HG03196 (cell line): ENCODE data around the gene ARHGAP19.

ENCODE experiments used
- ATAC-seq: cut with Tn5 transposase; IDR thresholded peaks from one replicate; pipeline ENCODE4 v1.9.1; 2021; ENCODE audit not compliant: unreplicated experiment

ARHGAP19 gene

GRCh38 chr10:97292097-97292861 is at the start of gene ARHGAP19:
ARHGAP19 (minus strand) TSS chr10:97292637; CDS start chr10:97292627, 10 bp downstream.
- ATAC-seq: peak; percentile 93

DNA sequence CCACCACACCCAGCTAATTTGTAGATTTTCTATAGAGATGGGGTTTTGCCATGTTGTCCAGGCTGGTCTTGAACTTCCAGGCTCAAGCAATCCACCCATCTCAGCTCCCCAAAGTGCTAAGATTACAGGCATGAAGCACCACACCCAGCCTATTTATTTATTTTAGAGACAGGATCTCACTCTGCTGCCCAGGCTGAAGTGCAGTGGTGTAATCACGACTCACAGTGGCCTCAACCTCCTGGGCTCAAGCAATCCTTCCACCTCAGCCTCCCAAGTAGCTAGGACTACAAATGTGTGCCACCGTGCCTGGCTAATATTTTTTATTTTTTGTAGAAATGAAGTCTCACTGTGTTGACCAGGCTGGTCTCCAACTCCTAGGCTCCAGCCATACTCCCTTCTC is 49.0 kb upstream of the ARHGAP19 start:
- no peak for ATAC-seq

- ATAC-seq: no peak
Measured at GRCh38 chr10:97338041-97338440, 45.6 kb upstream of the ARHGAP19 start.

GRCh38 chr10:97336942-97337831 is 44.8 kb upstream of the ARHGAP19 start:
- ATAC-seq: no peak

- ATAC-seq: no peak
Measured at GRCh38 chr10:97336446-97336845, 44.0 kb upstream of the ARHGAP19 start.

- no peak for ATAC-seq
Measured at GRCh38 chr10:97336006-97336405, 43.6 kb upstream of the ARHGAP19 start.

DNA sequence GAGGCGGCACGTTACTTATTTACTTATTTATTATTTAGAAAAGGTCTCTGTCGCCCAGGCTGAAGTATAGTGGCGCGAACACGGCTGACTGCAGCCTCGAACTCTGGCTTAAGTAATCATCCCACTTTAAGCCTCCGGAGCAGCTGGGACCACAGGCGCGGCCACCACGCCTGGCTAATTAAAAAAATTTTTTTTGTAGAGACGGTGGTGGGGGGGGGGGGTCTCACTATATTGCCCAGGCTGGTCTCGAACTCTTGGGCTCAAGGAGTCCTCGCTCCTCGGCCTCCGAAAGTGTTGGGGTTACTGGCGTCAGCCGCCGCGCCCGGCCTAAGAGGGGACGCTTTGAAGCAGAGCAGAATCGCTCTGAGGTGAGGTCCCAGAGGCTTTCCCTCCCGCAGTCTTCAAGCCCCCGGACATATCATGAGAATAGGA is 42.8 kb upstream of the ARHGAP19 start:
- ATAC-seq: no peak

DNA sequence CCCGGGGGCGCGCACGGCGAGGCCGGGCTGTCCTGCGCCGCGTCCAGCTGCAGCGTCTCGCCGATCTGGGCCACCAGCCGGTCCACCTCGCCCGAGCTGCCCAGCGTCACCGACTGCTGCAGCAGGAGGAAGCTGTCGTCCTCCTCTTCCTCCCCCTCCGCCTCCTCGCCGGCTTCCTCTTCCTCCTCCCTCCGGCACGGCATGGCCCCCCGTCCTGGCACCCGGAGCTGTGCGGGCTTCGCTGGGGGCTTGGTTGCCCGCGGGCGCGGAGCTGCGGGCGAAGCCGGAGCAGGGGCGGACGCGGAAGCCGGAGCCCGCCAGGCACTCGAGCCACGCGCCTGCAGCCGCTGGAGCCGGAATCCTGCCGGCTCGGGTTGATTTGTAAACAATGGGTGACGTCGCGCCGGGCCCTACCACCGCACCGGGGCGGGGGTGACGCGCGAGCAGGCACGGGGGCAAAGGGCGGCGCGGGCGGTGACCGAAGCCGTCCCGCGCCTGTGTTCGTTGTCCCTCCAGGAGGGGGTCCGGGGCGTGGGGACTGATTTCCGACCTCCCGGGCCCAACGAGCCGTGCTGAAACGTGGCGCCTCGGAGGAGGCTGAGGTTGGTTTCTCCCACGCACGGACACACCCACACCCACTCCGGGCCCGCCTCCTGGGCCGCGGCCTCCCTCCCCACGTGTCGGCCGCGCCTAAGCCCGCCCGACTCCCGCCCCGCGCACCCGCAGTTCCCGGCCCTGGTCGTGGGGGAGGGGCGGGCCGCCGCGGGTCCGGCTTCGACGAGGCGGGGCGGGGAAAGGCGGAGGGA is 42.1 kb upstream of the ARHGAP19 start, which contains the start of gene FRAT2:
Gene FRAT2 (minus strand): TSS at position 360 of the 806 bp plus-strand sequence. CDS start 157 bp downstream, at position 203.
- ATAC-seq: peak; percentile 80

- peak; percentile 23 for ATAC-seq
Measured at GRCh38 chr10:97333601-97334369, 41.3 kb upstream of the ARHGAP19 start.

GRCh38 chr10:97333351-97333600 is 40.8 kb upstream of the ARHGAP19 start:
- no peak for ATAC-seq

DNA sequence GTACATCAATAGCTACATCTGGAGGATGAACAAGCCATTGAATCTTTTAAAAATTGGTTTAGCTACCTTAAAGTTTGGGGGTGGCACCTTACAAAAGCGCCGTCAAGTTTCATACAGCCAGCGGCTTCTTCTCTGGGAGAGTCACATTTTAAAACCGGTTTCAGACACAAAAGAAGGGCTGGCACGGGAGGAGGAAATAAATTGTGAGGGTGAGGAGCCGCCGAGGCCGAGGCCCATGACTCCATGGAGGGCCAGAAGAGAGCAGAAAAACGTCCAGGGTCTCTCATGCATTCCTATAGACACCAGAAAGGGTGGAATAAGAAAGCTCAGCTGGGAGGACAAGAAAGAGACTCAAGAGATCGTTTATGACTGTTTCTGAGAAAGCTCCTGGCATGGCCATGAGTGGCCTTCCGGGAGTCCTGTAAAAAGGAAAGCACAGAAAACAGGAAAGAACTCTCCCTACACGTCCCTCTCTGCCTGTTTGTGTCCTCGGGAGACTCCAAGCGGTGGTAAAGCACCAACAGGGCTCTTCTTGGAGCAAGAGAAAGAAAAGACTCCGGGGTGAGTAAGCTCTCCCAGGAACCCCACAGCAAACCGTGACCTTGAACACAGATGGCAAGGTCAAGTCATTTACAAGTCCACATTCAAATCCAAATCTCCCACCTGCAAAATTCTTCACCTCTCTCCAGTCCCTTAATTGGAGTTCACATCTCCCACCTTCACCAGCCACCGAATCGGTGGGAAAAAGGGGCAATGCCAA is 40.3 kb upstream of the ARHGAP19 start:
- ATAC-seq: no peak

DNA sequence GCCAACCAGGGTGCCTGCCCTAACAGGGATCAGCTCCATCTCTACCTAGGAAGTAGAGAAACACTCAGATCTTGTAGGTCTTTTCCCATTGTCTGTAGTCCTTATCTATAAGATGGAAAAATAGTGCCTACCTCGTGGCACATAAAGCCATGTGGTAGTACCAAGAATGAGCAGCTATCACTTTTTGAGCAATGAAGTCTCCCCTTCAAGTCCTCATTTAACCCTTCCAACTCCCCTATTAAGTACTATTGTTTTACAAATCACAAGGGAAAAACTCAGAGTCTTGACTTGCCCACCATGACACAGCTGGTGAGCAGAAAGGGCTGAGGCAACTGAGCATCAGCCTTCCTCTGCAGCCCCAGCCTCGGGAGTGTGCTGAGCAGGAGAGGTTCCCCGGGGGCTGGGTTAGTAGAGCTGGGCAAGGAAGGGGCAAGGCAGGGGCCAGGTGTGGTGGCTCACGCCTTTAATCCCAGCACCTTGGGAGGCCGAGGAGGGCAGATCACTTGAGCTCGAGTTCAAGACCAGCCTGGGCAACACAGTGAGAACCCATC is 38.8 kb upstream of the ARHGAP19 start:
- ATAC-seq: no peak

DNA sequence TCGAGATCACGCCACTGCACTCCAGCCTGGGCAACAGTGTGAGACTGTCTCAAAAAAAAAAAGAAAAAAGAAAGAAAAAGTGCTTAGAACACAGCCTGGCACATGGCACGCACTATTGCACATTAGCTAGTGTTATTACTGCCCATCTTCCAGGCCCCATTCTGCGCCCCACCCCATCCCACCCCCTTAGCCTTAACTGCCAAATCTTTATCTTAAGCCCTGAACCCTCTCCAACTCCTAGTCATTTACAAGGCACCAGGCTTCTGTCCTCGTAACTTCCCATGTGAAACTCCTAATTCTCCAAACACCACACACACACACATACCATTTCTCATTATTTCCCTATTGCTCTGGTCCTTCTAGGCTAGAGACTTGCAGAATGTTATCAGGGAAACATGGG is 37.3 kb upstream of the ARHGAP19 start:
- ATAC-seq: no peak

DNA sequence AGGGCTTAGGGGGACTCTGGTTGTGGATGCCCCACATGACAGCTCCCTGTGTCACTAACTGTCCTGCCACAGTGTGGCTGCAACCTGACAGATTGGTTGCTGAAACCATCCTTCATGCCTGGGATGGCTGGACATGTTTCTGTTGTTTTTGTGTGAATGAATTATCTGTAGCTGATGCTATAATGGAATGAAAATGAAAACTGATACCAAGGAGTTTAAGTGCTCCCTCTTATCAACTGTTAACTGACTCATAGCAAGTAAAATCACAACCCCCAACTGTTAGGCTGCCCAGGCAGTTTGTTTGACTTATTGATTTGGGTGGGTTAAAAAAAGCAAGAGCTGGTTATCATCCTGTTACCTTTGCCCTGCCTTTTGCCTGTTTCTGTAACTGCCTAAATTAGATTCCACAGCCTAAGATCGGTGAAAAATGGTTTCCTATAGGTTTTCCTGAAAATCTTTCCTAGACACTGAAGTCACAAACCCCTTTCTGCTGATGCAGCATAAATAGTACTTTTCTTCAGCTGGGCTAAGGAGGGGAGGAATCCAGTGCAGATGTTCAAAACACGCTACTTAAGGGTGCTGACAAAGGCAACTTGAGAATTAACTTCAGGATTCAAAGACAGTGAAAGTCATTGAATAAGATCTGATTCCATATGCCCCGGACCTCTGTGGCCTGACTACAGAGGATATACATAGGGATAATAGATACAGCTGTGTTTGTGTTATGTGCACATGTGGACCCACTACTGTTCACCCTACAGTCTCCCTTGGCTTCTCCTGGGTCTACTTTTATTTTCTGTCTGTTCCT is 36.4 kb upstream of the ARHGAP19 start:
- ATAC-seq: no peak

DNA sequence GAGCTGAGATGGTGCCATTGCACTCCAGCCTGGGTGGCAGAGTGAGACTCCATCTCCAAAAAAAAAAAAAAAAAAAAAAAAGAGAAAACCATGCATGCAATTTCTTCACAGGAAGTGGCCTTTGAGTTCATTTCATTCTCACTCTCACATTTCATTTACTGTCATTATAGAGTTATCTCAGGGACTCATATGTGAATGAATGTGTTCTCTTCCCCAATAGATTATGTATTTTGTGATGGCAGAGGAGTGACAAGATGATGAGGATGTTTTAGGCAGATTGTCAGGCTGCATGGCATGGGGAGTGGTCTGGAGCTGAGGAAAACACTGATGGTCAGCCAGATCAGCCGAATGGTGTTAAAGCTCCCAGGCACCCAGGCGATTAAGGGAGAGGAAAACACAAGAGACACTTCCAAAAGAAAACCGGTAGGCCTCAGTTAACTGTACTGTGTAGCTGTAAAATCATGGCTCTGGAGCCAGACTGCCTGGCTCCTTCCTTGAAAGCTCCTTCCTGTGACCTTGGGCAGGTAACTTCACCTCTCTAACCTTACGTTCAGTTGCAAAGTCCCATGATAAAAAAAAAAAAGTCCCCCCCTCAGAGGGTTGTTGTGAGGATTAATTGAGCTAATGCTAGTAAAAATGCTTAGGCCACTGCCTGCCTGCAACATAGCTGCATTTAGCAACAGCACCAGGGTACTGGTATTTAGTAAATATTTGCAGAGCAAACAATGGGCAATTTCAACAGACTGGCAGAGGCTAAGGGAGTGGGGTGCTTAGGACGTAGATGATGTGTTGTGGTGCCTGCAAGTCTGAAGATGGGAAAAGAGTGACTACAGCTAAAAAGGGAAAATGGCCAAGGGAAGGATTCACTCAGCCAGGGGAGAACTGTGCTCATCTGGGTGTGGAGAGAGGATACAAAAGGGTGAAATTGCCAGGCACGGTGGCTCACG is 35.2 kb upstream of the ARHGAP19 start:
- no peak for ATAC-seq

DNA sequence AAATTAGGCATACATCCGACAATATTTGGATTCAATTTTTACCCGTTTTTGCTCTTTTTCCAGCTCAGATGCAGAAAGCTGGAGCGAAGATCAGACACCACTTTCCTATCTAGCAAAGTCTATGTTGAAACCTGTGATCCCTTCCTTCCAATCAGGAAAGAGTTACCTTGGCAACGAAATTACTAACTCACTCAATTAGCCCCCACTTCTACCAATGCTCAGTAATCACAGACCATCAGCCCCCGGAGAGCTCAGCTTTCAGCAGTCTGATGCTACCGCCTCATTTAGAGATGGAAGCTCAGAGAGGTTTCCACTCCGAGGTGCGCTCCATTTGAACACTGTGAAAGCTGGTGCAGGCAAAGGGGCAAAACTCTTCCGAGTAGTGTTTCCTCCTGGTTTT is 33.3 kb upstream of the ARHGAP19 start:
- ATAC-seq: no peak

GRCh38 chr10:97323501-97323900 is 31.1 kb upstream of the ARHGAP19 start:
- ATAC-seq: no peak

DNA sequence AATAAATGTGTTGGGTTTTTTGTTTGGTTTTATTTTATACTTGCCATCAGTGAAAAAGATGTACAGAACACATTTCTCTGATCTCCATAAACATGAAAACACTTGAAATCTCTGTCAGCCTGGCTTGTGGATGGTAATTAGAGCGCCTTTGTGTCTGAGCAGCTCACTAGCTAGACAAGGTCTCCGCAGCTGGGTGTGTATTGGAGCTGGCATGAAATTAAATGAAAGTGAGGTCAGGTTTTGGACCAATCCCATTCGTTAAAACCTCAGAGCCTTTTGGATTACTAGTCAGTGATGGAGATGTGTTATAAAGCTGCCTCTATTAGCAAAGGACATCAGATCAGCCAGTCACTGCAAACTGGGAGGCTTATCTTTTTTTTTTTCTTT is 29.4 kb upstream of the ARHGAP19 start:
- no peak for ATAC-seq
